ENCODE data around the gene AGBL1. TPM values are rescaled to one million over a fixed set of nuclear protein-coding genes. Genes with fewer than 3 reads are reported as not detected.
"Not testable (repeated sequence)": the region's sequence is repeated elsewhere in the genome, so short reads cannot be mapped to it uniquely, and the experiment has no call there.

AGBL1 gene
- total RNA-seq, 6 experiments from 2014 or later, result not detected

DNA sequence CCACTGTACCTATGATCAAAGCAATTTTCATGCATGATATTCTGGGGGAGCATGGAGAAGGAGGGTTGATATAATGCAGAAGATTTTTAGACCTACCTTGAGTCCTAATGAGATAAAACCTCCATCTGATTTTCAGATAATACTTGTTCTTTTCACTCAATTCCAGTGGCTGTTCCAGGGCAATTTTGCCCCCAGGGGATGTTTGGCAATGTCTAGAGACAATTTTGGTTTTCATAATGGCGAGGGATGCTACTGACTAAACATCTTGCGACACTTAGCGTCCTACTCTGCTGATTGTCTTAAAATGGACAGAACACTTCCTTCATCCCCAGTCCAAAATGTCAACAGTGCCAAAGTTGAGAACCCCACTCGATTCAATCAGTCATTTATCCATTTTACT, 26.6 kb downstream of the AGBL1 start:
- Mint-ChIP-seq H3K9me3 (peaks cover 57% of the 10 kb centered on the region), H3K4me1 (ENCODE audit: low read depth) (no peaks in the 10 kb centered on the region), H3K27me3 (ENCODE audit: insufficient read depth) (no peaks in the 10 kb centered on the region), H3K27ac (no peak overlapping the region), H3K4me3 (no peak overlapping the region), H3K36me3 (ENCODE audit: low read depth) (0 out of 2 replicates have a peak, but pooled peaks cover 3% of the 10 kb centered on the region)
- TF ChIP-seq, protein P1, sequence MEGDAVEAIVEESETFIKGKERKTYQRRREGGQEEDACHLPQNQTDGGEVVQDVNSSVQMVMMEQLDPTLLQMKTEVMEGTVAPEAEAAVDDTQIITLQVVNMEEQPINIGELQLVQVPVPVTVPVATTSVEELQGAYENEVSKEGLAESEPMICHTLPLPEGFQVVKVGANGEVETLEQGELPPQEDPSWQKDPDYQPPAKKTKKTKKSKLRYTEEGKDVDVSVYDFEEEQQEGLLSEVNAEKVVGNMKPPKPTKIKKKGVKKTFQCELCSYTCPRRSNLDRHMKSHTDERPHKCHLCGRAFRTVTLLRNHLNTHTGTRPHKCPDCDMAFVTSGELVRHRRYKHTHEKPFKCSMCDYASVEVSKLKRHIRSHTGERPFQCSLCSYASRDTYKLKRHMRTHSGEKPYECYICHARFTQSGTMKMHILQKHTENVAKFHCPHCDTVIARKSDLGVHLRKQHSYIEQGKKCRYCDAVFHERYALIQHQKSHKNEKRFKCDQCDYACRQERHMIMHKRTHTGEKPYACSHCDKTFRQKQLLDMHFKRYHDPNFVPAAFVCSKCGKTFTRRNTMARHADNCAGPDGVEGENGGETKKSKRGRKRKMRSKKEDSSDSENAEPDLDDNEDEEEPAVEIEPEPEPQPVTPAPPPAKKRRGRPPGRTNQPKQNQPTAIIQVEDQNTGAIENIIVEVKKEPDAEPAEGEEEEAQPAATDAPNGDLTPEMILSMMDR (IDR thresholded peaks at IDR 0.05), result no peak
- no peak for DNase-seq

DNA sequence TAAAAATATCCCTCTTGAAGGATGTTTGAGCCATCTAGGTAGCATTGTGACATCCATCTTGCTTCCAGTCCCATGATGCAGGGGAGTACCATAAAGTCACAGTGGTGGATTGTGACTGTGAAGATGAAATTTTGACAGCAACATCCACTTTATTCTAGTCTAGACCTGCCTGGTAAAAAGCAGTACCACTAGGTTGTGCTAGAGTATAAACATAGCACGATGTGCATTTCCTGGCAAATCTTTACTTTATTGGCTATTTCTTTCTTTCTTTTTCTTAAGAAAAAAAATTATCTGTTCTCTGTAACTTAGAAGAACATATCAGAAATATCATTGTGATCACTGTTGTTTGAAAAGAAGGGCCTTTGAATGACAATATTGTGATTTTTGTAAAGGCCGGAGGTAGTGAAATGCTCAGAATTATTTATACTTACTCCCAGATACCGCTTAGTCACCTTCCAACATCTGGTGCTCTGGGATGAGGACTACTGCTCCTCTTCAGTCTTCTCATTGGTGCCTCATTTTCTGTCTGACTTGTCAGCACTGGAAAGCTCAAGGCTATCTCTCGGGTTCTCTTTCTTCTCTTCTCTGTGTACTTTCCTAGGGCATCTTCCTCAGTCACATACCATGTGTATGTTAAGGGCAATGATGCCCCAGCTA, 35.6 kb downstream of the AGBL1 start:
- no peaks in the 10 kb centered on the region for H3K36me3 Mint-ChIP-seq (ENCODE audit: low read depth)
- no peaks in the 10 kb centered on the region for H3K27me3 Mint-ChIP-seq (ENCODE audit: insufficient read depth)
- TF ChIP-seq, protein P1 (IDR thresholded peaks at IDR 0.05), result no peak
- no peaks in the 10 kb centered on the region for H3K4me1 Mint-ChIP-seq (ENCODE audit: low read depth)
- no peak overlapping the region for H3K4me3 Mint-ChIP-seq
- peaks cover 51% of the 10 kb centered on the region for H3K9me3 Mint-ChIP-seq
- no peak for DNase-seq
- no peak overlapping the region for H3K27ac Mint-ChIP-seq

DNA sequence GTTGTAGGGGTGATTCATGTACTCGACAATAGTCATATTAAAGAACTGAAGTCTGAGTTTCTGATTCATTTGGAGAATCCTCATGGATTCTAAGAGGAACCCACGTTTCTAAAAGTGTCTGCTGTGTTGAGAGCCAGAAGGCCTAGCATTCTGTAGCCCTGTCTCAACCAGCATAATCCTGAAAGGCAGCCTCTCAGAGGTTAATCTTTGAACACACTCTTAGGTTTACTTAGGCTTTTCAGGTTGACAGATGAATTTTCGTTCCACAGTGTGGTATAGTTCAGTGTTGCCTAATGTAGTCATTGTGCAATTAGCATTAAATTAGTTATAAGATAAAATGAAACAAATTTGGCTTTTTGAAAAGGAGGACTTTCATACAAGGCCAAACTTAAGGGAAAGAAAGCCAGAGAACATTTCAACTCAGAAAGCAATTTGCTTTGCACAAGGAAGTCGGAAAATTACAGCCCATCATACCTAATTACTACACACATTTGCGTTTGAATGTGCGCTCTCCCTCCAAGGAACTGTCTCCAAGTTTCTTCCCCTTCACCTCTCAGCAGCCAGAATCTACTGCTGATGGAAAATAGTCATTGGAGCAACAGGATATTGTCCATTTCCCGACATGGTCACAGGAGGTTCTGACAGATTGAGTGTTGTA, 42.0 kb downstream of the AGBL1 start:
- H3K9me3 Mint-ChIP-seq, result peaks cover 50% of the 10 kb centered on the region
- no peaks in the 10 kb centered on the region for H3K27me3 Mint-ChIP-seq (ENCODE audit: insufficient read depth)
- DNase-seq, result no peak
- no peak overlapping the region for H3K27ac Mint-ChIP-seq
- no peak overlapping the region for H3K4me3 Mint-ChIP-seq
- TF ChIP-seq, protein P1 (IDR thresholded peaks at IDR 0.05), result no peak
- H3K36me3 Mint-ChIP-seq (ENCODE audit: low read depth), result no peaks in the 10 kb centered on the region; the same call in 1 of the 2 replicates
- H3K4me1 Mint-ChIP-seq (ENCODE audit: low read depth), result no peaks in the 10 kb centered on the region

DNA sequence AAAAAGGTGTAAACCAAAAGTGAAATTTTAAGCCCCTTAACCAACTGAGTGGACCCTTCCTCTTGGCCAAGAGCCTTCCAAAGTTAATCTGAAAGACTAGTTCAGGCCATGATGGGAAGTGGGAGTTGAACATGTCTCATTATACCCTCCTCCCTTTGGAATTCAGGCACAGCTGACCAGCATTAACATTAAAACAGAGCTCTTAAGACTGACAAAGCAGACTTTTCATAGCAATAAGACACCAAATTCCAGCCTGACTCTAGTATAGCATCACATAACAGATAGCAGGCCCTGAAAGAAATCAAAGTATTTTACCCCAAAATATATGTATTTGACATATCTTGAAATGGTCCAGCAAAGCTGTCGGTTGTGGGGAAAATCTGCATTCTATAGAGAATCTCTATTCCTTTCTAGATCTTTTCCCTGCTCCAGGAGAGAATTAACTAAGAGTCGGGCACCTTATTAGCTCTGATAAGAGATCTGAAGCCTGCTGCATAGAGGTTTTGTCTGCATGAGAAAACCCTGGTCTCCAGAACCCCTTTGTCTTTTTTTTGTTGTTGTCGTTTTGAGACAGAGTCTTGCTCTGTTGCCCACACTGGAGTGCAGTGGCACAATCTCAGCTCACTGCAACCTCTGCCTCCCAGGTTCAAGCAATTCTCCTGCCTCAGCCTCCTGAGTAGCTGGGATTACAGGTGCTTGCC, 43.2 kb downstream of the AGBL1 start:
- not testable (repeated sequence) for H3K4me3 Mint-ChIP-seq; H3K4me1 Mint-ChIP-seq (ENCODE audit: low read depth); H3K27me3 Mint-ChIP-seq (ENCODE audit: insufficient read depth); DNase-seq; H3K36me3 Mint-ChIP-seq (ENCODE audit: low read depth); H3K27ac Mint-ChIP-seq
- H3K9me3 Mint-ChIP-seq, result peaks cover 50% of the 10 kb centered on the region

DNA sequence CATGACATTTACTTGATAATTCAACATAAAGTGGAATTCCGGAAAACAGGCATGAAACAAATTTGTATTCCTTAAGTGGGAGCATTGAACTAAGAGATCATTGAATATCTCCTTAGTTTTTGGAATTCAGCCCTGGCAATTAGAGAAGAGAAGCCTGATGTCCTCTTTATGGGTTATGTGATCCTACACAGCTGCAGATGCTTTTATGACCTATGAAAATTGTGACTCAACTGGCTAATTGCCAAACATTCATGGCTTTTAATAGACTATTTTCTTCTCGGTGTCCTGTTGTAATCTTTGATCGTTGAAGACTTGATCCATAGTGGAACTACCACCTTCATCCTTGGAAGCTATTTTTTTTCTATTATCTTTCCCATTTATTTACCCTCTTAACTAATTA, 46.1 kb downstream of the AGBL1 start:
- Mint-ChIP-seq H3K4me1 (ENCODE audit: low read depth) (no peaks in the 10 kb centered on the region), H3K36me3 (ENCODE audit: low read depth) (no peaks in the 10 kb centered on the region; the same call in 1 of the 2 replicates), H3K9me3 (peaks cover 61% of the 10 kb centered on the region), H3K4me3 (no peak overlapping the region), H3K27me3 (ENCODE audit: insufficient read depth) (no peaks in the 10 kb centered on the region), H3K27ac (no peak overlapping the region)
- no peak for DNase-seq
- TF ChIP-seq, protein P1 (IDR thresholded peaks at IDR 0.05), result no peak

DNA sequence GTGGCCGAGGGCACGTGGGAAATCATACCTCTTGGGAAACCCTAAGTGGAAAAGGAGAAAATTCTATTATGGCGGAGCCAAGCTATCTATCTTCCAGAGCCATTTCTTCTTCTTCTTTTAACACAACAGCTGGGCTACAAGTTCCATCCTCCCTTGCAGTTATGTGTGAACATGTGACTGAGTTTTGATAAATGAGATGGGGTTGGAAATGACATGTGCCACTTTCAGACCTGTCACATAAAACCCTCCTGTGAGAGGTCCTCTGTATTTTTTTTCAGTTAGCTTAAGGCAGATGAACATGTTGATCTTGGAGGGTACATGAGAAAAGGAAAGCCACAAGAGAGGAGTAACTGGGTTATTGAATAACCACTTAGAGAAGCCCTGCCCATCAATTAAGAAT, 47.9 kb downstream of the AGBL1 start:
- Mint-ChIP-seq H3K27ac (no peak overlapping the region), H3K4me3 (no peak overlapping the region), H3K27me3 (ENCODE audit: insufficient read depth) (no peaks in the 10 kb centered on the region), H3K36me3 (ENCODE audit: low read depth) (no peaks in the 10 kb centered on the region; the same call in 1 of the 2 replicates), H3K9me3 (peaks cover 62% of the 10 kb centered on the region), H3K4me1 (ENCODE audit: low read depth) (no peaks in the 10 kb centered on the region)
- TF ChIP-seq, protein P1 (IDR thresholded peaks at IDR 0.05), result no peak
- DNase-seq, result no peak

Data from HFFc6 (cell line).